Activated CD8-positive, alpha-beta memory T cell treated with anti-CD3 and anti-CD28 coated beads for 36 hours (primary cell): Measurements from ENCODE around the gene DENND2A. TPM values are rescaled to one million over a fixed set of nuclear protein-coding genes. Genes with fewer than 3 reads are reported as not detected.
"Not testable (repeated sequence)": the region's sequence is repeated elsewhere in the genome, so short reads cannot be mapped to it uniquely, and the experiment has no call there.

Source experiments
- CTCF ChIA-PET: fragments of 350-600 bp; sonication (Branson Sonifier 250); formaldehyde crosslinking; loops from one replicate; lab custom pipeline; 2021; ENCODE audit warnings: antibody characterized with exemption; lab: Charles Lee
- POLR2A ChIA-PET: fragments of 350-600 bp; sonication (Branson Sonifier 250); formaldehyde crosslinking; loops from one replicate; lab custom pipeline; 2021; ENCODE audit warnings: antibody characterized with exemption; lab: Charles Lee
- total RNA-seq, 2 experiments: library from RNA; stranded (reverse); gene quantifications; one replicate each; pipeline ENCODE4 v1.2.3, GENCODE V29; 2021

The DENND2A gene
- total RNA-seq, 2 experiments from 2014 or later, result not detected

DNA sequence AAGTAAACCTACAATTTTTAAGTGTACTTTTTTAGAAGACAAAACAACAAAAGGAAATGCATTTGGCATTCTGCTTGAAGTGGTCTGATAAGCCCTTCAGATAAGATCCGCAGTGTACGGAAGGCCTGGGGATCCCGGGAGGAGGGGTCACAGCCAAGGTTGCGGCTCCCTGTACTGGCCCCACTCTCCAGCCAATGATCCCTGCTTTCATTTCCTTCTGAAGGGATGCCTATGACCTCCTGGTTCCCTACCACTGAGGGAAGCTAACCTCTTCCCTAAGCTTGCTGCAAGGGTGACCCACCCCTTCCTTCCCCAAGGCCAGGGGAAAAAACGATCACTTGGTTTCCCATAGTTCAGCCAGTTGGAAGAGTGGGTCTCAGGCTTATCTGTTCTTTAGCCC is 5.3 kb downstream of the DENND2A start:
- CTCF ChIA-PET, result no interaction called here

DNA sequence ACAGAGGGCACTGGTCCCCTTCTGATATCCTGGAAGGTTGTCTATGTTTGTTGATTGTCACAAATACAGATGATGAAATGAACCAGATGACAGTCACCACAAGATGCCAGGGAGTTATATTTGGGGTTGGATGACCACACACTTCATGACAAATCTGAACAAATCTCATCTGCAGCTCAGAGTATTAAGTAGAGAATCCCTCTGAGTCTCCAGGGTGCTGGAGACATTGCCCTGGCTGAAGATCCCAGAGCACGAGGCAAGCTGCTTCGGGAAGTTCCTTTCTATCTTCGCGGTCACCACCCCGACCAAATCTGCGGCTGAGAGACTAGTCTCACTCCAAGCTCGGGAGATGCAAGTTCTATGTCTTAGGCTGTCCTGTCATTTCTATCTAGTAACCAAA is 9.0 kb downstream of the DENND2A start:
- ChIA-PET CTCF (interaction anchor here (1.0 kb wide), 1 partner anchor 13 kb away, joined by 5 read pairs; no protein-coding TSS in a partner anchor), POLR2A (no interaction called here)

More for the DNA sequence above, 5.3 kb downstream of the DENND2A start:
- POLR2A ChIA-PET, result no interaction called here

DNA sequence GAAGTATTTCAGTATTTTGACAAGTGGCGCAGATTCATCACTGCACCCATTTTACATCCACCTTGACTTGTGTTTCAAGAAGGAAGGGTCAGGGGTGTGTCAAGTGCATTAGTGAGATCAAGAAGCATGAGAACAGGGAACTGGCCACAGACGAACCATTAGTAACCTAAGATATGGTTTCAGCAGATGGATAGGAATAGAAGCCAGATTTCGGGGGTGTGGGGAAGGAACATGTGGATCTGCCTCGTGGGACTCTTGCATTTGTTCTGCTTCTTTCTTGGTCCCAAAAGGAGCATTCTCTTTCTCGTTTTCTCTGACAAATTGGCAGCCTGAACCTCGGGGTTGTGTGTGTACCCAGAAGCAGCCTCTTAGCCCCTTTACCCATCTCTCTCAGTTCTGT is 9.6 kb downstream of the DENND2A start:
- ChIA-PET POLR2A (no interaction called here), CTCF (interaction anchor here (1.0 kb wide), 1 partner anchor 12 kb away, joined by 5 read pairs; no protein-coding TSS in a partner anchor)

DNA sequence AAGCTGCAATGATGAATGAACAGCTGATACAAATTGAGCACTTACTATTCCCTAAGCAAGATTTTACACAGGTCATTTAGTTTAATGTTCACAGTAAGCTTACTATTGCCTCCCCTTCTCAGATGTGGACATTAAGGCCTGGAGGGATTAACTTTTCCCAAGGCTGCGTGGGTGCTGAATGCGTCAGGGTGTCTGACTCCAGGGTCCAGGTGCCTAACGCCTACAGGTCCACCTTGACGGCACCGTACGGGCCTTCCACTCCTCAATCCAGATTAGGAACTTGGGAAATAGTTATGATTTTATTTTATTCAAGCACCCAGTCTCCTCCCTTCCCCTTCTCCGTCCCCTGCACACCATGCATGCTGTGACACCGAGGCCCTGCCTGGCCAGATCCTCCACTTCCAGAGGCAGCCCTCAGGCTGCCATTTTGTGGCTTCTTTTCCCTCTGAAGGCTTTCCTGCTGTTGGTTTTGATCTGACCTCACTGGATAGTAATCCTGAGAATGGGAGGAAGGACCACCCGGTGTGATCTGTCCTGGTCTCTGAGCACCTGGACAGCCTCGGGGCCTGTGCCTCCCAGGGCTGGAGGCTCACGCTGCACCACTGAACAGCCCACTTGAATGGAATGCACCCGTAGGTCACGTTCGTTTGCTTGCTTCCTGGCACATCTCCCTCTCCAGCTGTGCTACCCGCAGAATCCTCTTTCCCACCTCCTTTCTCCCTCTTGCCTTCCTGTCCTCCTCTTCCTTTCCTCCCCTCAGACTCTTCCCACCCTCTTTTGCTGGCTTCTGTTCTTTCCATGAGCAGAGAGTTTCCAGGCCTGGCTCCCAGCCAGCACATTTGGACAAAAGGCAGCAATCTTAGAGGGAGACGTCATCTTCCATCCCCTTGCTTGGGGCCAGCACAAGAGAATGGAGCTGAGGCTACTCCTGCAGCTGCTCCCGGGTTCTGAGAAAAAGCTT is 14.4 kb downstream of the DENND2A start:
- ChIA-PET CTCF (no interaction called here), POLR2A (no interaction called here)

DNA sequence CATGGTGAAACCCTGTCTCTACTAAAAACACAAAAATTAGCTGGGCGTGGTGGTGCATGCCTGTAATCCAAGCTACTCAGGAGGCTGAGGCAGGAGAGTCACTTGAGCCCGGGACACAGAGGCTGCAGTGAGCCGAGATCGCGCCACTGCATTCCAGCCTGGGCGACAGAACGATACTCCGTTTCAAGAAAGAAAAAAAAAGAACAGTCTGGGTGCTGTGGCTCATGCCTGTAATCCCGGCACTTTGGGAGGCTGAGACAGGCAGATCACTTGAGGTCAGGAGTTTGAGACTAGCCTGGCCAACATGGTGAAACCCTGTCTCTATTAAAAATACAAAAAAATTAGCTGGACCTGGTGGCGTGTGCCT is 15.4 kb downstream of the DENND2A start:
- POLR2A ChIA-PET, result not testable (repeated sequence)
- CTCF ChIA-PET, result interaction anchor here (0.6 kb wide), 1 partner anchor 20 kb away, joined by 3 read pairs; no protein-coding TSS in a partner anchor

DNA sequence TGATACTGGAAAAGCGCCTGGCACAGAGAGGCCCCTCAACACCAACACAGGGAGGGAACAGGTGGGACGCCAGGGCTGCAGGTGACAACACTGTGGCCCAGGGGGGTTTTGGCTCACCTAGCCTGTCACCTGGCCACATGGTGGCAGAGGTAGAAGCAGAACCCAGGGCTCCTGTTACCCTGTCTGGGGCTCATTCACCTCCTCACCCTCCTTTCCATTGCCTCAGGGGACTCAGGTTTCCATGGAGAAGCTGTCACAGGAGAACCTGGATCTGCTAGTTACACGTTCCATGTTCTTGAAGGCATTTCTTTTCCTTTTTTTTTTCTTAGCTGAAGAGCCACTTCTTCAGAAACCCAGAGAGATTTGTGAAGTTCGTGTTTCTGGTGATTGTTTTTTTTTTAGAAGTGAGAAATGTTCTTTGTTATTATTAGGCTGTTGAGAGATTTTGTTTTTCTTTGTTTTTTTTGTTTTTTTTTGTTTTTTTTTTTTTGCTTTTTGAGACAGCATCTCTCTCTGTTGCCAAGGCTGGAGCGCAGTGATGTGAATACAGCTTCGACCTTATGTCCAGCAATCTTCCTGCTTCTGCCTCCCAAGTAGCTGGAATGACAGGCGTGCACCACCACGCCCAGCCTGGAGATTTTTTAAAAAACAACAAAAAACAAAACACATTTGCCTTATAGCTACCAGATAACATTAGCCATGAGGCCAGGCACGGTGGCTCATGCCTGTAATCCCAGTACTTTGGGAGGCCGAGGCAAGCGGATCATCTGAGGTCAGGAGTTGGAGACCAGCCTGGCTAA is 16.0 kb downstream of the DENND2A start:
- ChIA-PET CTCF (interaction anchor here (0.6 kb wide), 1 partner anchor 20 kb away, joined by 3 read pairs; no protein-coding TSS in a partner anchor), POLR2A (no interaction called here)

DNA sequence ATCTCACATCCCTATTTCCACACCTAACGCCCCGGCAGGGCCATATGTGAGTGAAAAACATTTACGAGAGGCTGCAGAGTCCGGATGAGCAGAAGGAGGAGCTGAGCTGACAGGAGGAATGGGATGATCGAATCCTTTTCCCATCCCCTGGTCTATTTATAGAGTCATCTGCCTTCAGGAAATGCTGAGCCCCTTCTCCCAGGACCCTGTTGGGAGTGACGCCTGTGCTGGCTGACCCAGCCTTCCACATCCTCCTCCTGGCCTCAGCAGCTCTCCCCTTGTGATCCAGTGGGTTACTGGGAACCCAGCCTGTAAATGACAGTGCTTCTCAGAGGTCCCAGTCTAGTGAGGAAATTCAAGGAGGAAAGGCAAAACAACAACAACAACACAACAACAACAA is 16.6 kb downstream of the DENND2A start:
- POLR2A ChIA-PET, result no interaction called here
- CTCF ChIA-PET, result no interaction called here

DNA sequence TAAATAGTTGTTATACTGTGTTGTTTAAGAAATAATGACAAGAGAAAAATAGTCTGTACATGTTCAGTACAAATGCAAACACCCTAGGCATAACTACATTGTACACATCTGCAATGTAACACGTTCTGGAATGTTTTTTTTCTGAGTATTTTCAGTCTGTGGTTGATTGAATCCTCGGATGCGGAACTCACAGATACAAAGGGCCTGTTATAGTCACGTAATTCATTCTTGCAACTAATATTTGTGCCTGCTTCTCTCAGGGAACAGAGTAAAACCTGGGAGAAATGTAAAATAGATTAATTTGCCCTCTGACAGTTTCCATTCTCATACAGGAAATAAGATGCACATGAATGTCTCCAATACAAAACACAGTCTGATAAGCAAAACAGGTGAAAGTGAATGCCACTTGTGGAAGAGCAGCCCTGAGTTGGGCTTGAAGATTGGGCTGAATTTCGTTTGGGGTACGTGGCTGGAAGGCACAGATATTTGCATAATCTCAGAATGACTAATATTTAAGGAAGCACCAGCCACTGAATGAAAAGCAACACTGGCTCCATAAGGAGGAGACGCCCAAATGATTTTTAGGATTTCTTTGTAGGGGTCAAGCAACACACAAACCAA is 19.1 kb downstream of the DENND2A start:
- CTCF ChIA-PET, result no interaction called here
- POLR2A ChIA-PET, result no interaction called here

DNA sequence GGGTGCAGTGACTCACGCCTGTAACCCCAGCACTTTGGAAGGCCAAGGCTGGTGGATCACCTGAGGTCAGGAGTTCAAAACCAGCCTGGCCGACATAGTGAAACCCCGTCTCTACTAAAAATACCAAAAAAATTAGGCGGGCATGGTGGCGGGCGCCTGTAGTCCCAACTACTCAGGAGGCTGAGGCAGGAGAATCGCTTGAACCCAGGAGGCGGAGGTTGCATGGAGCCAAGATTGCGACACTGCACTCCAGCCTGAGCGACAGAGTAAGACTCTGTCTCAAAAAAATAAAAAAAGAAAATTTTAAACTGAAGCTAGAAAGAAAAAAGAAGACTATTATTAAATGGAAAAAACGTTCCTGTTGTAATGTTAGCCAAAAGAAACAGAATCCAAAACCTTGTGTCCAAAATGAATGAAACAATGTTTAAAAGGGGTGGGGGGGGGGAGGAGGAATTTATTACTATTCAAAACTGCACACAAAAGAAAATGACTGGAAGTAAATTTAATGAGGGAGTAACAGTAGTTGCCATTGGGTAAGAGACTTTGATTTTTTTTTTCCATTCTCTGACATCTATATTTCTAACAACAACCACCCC is 20.6 kb downstream of the DENND2A start:
- CTCF ChIA-PET, result interaction anchor here (0.6 to 1.0 kb wide), 3 partner anchors 117 to 177 kb away, joined by 3 to 4 read pairs (median 3); no protein-coding TSS in a partner anchor
- POLR2A ChIA-PET, result not testable (repeated sequence)

DNA sequence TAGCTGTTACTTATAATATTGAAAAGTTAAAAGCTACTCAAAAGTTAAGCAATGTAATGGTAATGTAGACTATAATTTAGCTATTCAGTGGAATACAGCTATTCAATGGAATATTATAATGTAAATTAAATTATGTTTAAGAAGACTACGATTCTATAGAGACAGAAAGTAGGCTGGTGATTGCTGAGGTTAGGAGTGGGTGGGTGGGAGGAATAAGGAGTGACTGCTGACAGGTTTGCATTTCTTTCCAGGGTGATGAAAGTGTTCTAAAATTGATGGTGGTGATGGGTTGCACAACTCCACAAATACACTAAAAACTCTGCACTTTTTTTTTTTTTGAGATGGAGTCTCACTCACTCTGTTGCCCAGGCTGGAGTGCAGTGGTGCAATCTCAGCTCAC is 21.4 kb downstream of the DENND2A start:
- ChIA-PET CTCF (interaction anchor here (0.7 to 1.0 kb wide), 2 partner anchors 12 to 135 kb away, joined by 4 to 5 read pairs; no protein-coding TSS in a partner anchor), POLR2A (no interaction called here)

DNA sequence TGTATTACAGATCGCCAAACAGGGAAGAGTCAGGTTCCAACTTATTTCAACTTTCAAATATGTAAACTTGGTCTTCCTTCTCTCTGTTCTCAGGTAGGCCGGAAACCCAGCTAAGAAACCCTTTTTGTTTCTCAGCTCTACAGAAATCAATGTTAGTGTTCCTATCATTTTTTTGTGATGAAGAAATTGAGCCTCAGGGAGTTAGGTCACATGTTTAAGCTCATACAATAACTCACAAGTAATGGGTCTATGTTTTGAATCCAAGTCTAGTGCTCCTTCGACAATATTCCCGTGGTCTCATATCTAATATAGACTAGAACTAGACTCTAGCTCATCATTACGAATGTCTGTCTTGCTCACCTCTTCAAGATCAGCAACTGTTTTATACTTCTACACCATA is 22.3 kb downstream of the DENND2A start:
- POLR2A ChIA-PET, result no interaction called here
- CTCF ChIA-PET, result interaction anchor here (0.5 to 1.0 kb wide), 2 partner anchors 13 to 142 kb away, joined by 3 to 5 read pairs; no protein-coding TSS in a partner anchor

DNA sequence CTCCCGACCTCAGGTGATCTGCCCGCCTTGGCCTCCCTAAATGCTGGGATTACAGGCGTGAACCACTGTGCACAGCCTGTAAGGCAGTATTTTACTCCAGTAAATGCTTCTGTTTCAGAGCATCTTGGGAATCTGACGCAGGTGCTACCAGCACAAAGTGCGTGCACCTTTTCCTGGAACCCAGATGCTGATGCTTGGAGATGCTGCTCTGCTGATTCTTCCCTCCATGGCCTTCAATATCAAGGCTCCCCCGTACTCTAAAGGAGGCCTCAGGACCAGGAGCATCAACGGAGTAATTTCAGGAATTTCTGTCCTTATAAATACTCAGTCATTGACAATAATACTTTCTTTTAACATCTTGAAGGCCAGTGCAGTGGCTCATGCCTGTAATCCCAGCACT is 23.5 kb downstream of the DENND2A start:
- POLR2A ChIA-PET, result no interaction called here
- CTCF ChIA-PET, result no interaction called here

DNA sequence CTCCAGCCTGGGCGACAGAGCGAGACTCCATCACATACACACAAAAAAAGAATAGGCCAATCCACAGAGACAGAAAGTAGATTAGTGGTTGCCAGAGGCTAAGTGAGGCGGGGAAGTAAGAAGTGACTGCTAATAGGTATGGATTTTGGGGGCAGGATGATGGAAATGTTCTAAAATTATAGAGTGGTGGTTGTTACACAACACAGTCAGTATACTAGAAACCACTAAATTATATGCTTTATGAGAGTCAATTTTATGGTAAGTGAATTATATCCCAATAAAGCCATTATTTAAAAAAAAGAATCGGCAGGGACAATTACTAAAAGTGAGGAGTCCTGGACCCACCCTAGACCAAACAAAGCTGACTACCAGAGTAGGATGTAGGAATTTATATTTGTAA is 24.3 kb downstream of the DENND2A start:
- ChIA-PET POLR2A (no interaction called here), CTCF (no interaction called here)

DNA sequence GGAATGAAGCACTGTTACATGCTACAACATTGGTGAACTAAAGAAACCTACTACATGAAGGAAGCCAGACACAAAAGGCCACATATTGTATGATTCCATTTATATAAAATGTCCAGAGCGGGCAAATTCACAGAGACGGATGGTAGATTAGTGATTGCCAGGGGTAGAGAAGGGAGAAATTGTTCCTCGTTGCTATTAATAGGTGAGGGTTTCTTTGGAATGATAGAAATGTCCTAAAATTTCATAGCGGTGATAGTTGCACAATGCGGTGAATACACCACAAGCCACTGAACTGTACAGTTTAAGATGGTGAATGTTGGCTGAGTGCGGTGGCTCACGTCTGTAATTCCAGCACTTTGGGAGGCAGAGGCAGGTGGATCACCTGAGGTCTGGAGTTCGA is 29.0 kb downstream of the DENND2A start:
- ChIA-PET POLR2A (no interaction called here), CTCF (interaction anchor here (0.6 kb wide), 1 partner anchor 196 kb away, joined by 4 read pairs; no protein-coding TSS in a partner anchor)

DNA sequence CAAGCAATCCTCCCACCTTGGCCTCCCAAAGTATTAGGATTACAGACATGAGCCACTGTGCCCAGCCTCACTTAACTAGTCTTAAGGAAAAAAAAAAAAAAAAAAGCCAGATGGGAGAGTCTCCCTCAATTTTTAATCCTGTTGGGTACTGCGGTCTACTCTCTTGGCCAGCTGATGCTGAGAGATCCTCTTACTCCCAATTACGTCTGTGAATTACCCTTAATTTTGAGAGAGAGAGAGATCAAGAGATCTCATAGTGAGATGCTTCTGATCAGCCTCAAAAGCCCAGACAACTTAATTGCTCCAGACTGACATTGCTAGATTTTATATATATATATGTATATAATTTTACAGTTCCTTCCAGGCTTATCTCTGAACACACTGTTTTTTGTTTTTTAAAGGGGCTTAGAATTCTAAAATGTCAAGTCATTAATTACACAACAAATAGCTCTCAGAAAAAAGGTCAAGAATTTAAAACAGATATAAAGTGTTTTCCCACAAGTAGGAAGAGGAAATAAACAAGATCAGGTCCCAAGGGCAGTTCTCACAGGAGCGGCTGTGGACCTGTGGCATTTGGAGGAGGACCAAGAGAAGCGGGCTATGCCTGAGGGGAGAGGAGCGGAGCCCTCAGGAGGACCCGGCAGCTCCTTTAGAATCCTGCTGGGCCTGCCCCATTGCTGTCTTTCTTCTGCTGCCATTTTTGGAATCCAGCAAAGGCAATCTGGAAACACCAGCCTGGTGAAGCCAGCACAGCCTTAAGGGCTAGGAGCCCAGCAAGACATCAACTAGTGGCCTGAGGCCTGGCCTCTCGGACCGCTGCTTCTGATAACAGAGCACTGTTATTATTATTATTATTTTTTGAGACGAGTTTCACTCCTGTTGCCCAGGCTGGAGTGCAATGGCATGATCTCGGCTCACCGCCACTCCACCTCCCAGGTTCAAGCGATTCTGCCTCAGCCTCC is 30.1 kb downstream of the DENND2A start:
- ChIA-PET POLR2A (no interaction called here), CTCF (no interaction called here)

DNA sequence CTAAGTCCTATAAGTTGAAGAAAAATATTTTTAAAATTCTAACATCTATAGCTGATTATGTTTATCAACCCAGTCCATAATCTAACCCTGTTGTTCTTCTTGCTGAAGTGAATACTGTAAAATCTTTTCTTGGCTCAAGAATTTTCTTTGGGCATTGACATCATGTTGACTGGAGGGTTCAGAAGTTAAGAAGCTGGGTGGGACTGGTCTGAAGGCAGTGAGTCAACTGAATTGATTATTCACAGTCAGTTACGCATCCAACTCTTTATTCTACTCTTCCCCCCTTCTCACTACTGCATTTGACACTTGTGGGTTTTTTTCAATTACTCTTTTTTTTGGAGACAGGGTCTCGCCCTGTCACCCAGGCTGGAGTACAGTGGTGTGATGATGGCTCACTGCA is 31.0 kb downstream of the DENND2A start:
- ChIA-PET POLR2A (no interaction called here), CTCF (no interaction called here)

DNA sequence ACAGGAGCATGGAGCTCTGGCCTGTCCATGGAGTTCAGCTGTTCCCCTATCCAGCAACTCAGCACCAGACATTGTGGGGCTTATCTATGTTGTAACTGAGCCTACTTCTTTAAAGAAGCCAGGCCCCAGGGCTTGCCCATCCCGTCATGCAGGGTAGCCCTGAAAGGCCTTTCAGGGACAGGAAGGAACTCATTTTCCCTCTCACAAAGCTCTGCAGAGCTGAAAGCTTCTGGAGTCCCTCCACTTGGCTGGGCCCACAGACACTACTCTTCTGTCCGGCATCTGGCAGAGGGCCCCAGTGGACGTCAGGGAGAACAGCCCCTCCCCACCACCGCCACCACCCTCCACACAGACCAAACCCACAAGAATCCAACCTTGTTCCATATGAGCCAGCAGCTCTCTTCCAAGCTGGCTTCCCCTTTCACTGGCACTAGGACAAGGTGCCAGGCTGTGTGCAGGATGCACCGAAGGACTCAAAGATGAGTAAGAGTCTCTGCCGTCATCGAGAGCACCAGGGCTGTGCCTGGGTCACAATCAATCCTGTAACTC is 33.1 kb downstream of the DENND2A start:
- ChIA-PET POLR2A (no interaction called here), CTCF (no interaction called here)

DNA sequence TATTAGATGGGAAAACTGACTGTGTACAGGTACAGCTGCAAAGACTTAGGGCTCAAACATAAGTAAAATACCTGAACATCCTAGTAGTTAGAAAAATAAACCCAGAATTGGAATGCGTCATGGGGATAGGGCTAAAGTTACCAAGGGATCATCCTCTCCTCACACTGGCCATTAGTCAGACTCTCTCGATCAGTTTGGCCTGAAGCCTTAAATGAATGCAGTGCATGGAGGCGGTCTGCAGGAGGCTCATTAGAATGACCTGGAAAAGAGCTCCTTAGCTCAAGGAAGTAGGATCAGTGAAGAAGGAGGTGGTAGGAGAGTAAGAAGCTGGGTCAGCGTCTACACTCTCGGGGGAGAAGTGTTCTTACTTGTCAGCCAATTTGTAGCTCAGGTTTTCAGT is 35.3 kb downstream of the DENND2A start:
- ChIA-PET CTCF (no interaction called here), POLR2A (no interaction called here)
